Gastroesophageal sphincter (tissue), 3 donors: ENCODE measurements around the gene IFFO2.

Experiments
- CTCF ChIP-seq, 4 experiments: fragments of 200-600 bp in 2 of 4; fragments of 450-650 bp in 2 of 4; sonication (generic) in 1 of 4; IDR thresholded peaks; one replicate each; pipeline ENCODE4 v1.5.1; 2017 to 2019; ENCODE audit warnings: antibody characterized with exemption in 4 of 4, mild to moderate bottlenecking in 2 of 4, moderate library complexity in 2 of 4
- POLR2A ChIP-seq, 2 donors: fragments of 450-650 bp; IDR thresholded peaks; one replicate each; pipeline ENCODE4 v1.6.1; 2017; ENCODE audit warnings: antibody characterized with exemption in 2 of 2, mild to moderate bottlenecking in 2 of 2, moderate library complexity in 1 of 2
- POLR2AphosphoS5 ChIP-seq: sonication (generic); formaldehyde crosslinking; IDR thresholded peaks from one replicate; pipeline ENCODE4 v1.6.1; 2017; ENCODE audit warnings: antibody characterized with exemption

DNA sequence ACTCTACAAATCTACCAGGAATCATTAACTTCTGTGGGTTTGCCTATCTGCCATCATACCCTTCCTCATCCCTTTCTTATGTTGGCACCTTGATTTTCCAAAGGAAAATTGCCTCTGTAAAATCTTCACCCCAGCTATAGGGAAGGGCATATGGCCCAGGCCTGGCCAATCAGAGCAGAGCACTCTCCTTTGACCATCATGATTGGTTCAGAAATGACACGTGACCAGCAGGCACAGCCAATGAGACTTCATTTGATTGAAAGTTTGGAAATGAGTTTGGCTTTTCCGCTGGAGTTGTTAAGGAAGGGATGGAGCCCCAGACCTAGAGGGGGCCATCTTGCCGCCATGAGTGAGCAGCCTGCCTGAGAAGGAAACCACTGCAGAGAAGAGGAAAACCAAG, 35.1 kb upstream of the IFFO2 start:
- no peak for TF ChIP-seq CTCF (IDR thresholded peaks at IDR 0.05)
- no peak for TF ChIP-seq POLR2AphosphoS5
- no peak for TF ChIP-seq POLR2A (IDR thresholded peaks at IDR 0.05)
